Keratinocyte (primary cell): ENCODE results near the gene POGLUT3. TPM values are rescaled to one million over a fixed set of nuclear protein-coding genes. Genes with fewer than 3 reads are reported as not detected.

ENCODE experiments used
- DNase-seq: peaks from one replicate; pipeline ENCODE4 v3.0.0-alpha.2; 2011; ENCODE audit warnings: low read depth, missing footprints, low spot score
- FAIRE-seq: peaks from 2 replicates; lab custom pipeline; 2011; peaks lifted over from hg19 to GRCh38; lab: Jason Lieb, UNC
- H2AFZ ChIP-seq: 2 replicates; pipeline ENCODE4 v1.6.0; 2012; ENCODE audit warnings: low read length, control low read depth, inconsistent platforms; ENCODE audit not compliant: control insufficient read depth
- H3K27ac ChIP-seq: 2 replicates; pipeline ENCODE4 v1.5.1; 2011; ENCODE audit warnings: low read length; ENCODE audit not compliant: control insufficient read depth, insufficient read depth
- H3K27me3 ChIP-seq: 3 replicates; pipeline ENCODE4 v1.6.0; 2011; ENCODE audit warnings: low read length; ENCODE audit not compliant: control insufficient read depth, insufficient read depth; ENCODE audit errors: extremely low read depth
- H3K36me3 ChIP-seq, 2 experiments: 2 replicates in 1 of 2; 3 replicates in 1 of 2; pipeline ENCODE4 v1.5.1; 2011; ENCODE audit warnings: low read length in 2 of 2, mild to moderate bottlenecking in 1 of 2; ENCODE audit not compliant: control insufficient read depth in 2 of 2, insufficient read depth in 2 of 2; ENCODE audit errors: extremely low read depth in 1 of 2
- H3K4me1 ChIP-seq: 3 replicates; pipeline ENCODE4 v1.5.1; 2011; ENCODE audit warnings: low read length; ENCODE audit not compliant: control insufficient read depth, insufficient read depth; ENCODE audit errors: extremely low read depth
- H3K4me2 ChIP-seq: 3 replicates; pipeline ENCODE4 v1.6.0; 2011; ENCODE audit warnings: low read depth, low read length; ENCODE audit not compliant: control insufficient read depth, insufficient read depth; ENCODE audit errors: extremely low read depth
- H3K4me3 ChIP-seq, 3 experiments: fragments of 200-600 bp in 1 of 3; sonication (generic) in 1 of 3; 2 replicates in 2 of 3; 3 replicates in 1 of 3; pipeline ENCODE4 v1.5.1; 2011 to 2016; ENCODE audit warnings: low read length in 3 of 3, mild to moderate bottlenecking in 3 of 3, control low read depth in 2 of 3, inconsistent platforms in 1 of 3, low read depth in 1 of 3, mixed read lengths in 1 of 3, mixed run types in 1 of 3, moderate library complexity in 1 of 3; ENCODE audit not compliant: control insufficient read depth in 2 of 3, insufficient read depth in 2 of 3; ENCODE audit errors: extremely low read depth in 1 of 3
- H3K79me2 ChIP-seq: 2 replicates; pipeline ENCODE4 v1.6.0; 2012; ENCODE audit warnings: low read length; ENCODE audit not compliant: control insufficient read depth, insufficient read depth
- H3K9ac ChIP-seq: 3 replicates; pipeline ENCODE4 v1.6.0; 2011; ENCODE audit warnings: low read length; ENCODE audit not compliant: control insufficient read depth, insufficient read depth; ENCODE audit errors: extremely low read depth
- H3K9me1 ChIP-seq: 3 replicates; pipeline ENCODE4 v1.6.0; 2011; ENCODE audit warnings: low read length; ENCODE audit not compliant: control insufficient read depth, insufficient read depth; ENCODE audit errors: extremely low read depth
- H3K9me3 ChIP-seq: 2 replicates; pipeline ENCODE4 v1.5.1; 2012; ENCODE audit warnings: low read depth, low read length; ENCODE audit not compliant: control insufficient read depth
- H4K20me1 ChIP-seq: 3 replicates; pipeline ENCODE4 v1.6.0; 2011; ENCODE audit warnings: low read length; ENCODE audit not compliant: control insufficient read depth, insufficient read depth; ENCODE audit errors: extremely low read depth
- EZH2 ChIP-seq: IDR thresholded peaks from one replicate; pipeline ENCODE4 v1.6.1; 2012; ENCODE audit warnings: inconsistent platforms, mild to moderate bottlenecking, low read length, moderate library complexity
- dilution Hi-C: fragments of 300-500 bp; cut with MboI; formaldehyde crosslinking; loops from one replicate; pipeline ENCODE4 v1.7.0; 2020; ENCODE audit warnings: low sequenced_read_pairs; ENCODE audit not compliant: extremely low pct_ligation_motif_present
- polyA plus RNA-seq, 5 experiments: library from polyadenylated mRNA; depleted of rRNA in 3 of 5; stranded (reverse) in 3 of 5; stranded (forward) in 1 of 5; unstranded in 1 of 5; fragments of >200 nt; gene quantifications; 1 replicate in 1 of 5; 2 replicates in 3 of 5; 3 replicates in 1 of 5; pipeline versions ENCODE4 v1.2.1 to v1.2.3, GENCODE V29; 2011 to 2012; ENCODE audit warnings: missing spikeins in 2 of 5, low read depth in 1 of 5, low replicate concordance in 1 of 5
- TF ChIP-seq, protein P1 (sequence below), 3 experiments: IDR thresholded peaks in 1 of 3; conservative IDR thresholded peaks in 1 of 3; optimal IDR thresholded peaks in 1 of 3; 2 replicates in 2 of 3; 3 replicates in 1 of 3; pipeline versions ENCODE3 to v1.5.1; 2011; ENCODE audit warnings: low read length in 3 of 3, mild to moderate bottlenecking in 3 of 3, moderate library complexity in 2 of 3, control low read depth in 1 of 3, inconsistent platforms in 1 of 3; ENCODE audit not compliant: insufficient read depth in 2 of 3; ENCODE audit errors: extremely low read depth in 1 of 3

POGLUT3 gene
- polyA plus RNA-seq, 1 donor (not counting 4 experiments of a cell fraction or from before 2014, with no cell fraction given): 2.5 TPM

DNA sequence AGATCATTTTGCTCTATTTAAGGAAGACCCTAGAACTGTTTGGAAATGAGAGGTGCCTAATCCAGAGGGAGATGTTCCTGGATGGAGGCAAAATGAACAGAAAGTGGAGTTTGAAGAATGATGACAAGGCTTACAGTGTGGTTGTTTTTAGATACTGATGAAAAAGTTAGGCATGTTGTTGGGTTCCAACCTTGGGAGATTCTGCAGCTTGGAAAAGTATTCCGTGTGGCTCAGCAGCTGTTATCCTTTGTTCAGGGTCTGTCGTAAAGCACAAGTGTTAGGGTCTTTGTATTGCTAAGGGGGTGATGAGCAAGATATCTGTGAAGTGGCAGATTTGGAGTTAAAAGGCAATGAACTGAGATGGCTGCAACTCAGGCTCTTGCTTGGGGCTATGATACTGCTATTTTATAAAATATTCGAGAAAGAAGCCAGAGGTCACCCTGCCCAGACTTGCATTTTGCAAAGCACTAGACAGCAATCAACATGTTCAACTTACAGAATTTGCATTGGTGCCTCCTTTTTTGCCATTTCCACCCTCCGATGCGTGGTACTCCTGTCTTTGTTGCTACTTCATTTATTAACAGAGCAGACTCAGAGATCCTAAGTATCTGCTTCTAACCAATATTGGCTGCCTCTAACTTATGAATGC, 45.3 kb upstream of the POGLUT3 start:
- Histone ChIP-seq H3K9ac (peak overlapping the region; percentile 62), H3K9me3 (no peaks in the 10 kb centered on the region), H3K27me3 (no peaks in the 10 kb centered on the region), H3K27ac (peak overlapping the region; percentile 73), H3K79me2 (no peaks in the 10 kb centered on the region), H3K9me1 (no peaks in the 10 kb centered on the region), H3K4me3 (peak overlapping the region in 2 of 3 experiments; percentile 18 to 61), H3K4me2 (peak overlapping the region; percentile 94), H3K4me1 (peaks cover 22% of the 10 kb centered on the region), H4K20me1 (no peaks in the 10 kb centered on the region), H2AFZ (peak overlapping the region; percentile 67), H3K36me3 (peaks cover 0 to 8% of the 10 kb centered on the region in 2 experiments)
- TF ChIP-seq, protein P1, sequence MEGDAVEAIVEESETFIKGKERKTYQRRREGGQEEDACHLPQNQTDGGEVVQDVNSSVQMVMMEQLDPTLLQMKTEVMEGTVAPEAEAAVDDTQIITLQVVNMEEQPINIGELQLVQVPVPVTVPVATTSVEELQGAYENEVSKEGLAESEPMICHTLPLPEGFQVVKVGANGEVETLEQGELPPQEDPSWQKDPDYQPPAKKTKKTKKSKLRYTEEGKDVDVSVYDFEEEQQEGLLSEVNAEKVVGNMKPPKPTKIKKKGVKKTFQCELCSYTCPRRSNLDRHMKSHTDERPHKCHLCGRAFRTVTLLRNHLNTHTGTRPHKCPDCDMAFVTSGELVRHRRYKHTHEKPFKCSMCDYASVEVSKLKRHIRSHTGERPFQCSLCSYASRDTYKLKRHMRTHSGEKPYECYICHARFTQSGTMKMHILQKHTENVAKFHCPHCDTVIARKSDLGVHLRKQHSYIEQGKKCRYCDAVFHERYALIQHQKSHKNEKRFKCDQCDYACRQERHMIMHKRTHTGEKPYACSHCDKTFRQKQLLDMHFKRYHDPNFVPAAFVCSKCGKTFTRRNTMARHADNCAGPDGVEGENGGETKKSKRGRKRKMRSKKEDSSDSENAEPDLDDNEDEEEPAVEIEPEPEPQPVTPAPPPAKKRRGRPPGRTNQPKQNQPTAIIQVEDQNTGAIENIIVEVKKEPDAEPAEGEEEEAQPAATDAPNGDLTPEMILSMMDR (optimal IDR thresholded peaks at IDR 0.05 in 1 of 3, IDR thresholded peaks at IDR 0.05 in 1 of 3, conservative IDR thresholded peaks at IDR 0.05 in 1 of 3; ENCODE audit: extremely low read depth in 1 of 3, insufficient read depth in 2 of 3, low read length in 3 of 3): no peak
- no peak for TF ChIP-seq EZH2
- DNase-seq: peak; percentile 25
- dilution Hi-C loops: no loop called here
- peak; percentile 93 for FAIRE-seq

DNA sequence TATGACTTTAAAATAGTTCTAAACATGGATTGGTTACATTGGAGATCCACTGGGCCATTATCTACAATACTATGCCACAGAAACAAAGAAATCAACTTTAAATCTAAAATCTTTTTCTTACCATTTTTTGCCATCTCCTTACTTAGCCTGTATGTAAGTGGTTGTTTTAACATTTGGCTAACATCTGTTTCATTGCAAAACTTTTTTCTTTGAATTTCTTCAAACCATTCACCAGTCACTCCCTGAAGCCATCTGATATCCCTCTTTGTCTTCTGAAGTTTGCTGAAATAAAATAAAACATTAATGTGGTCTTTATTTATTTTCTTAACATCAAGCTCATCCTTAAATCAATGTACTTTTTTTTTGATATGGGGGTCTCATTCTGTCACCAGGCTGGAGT, 43.3 kb upstream of the POGLUT3 start:
- no peak for FAIRE-seq

More for the DNA sequence above, 43.3 kb upstream of the POGLUT3 start:
- no peaks in the 10 kb centered on the region for H3K9me3 ChIP-seq
- no peaks in the 10 kb centered on the region for H3K9me1 ChIP-seq
- peaks cover 0 to 12% of the 10 kb centered on the region in 2 experiments for H3K36me3 ChIP-seq
- no peaks in the 10 kb centered on the region for H3K27me3 ChIP-seq
- no peaks in the 10 kb centered on the region for H3K79me2 ChIP-seq
- H3K4me2 ChIP-seq: no peak overlapping the region
- dilution Hi-C loops: no loop called here
- no peak overlapping the region for H2AFZ ChIP-seq
- H3K9ac ChIP-seq: no peak overlapping the region
- peaks cover 41% of the 10 kb centered on the region for H3K4me1 ChIP-seq
- H3K4me3 ChIP-seq: no peak overlapping the region
- no peak overlapping the region for H3K27ac ChIP-seq
- no peak for DNase-seq
- TF ChIP-seq, protein P1 (optimal IDR thresholded peaks at IDR 0.05 in 1 of 3, IDR thresholded peaks at IDR 0.05 in 1 of 3, conservative IDR thresholded peaks at IDR 0.05 in 1 of 3; ENCODE audit: extremely low read depth in 1 of 3, insufficient read depth in 2 of 3, low read length in 3 of 3): no peak
- TF ChIP-seq EZH2: no peak
- H4K20me1 ChIP-seq: no peaks in the 10 kb centered on the region
